LNCaP clone FGC (cell line): ENCODE data around the gene TMEM269.

Experiments used
- DNase-seq: peaks from one replicate; pipeline ENCODE4 v3.0.0-alpha.2; 2011; ENCODE audit warnings: low read depth
- H3K4me3 ChIP-seq: 2 replicates; pipeline ENCODE4 v1.5.1; 2011; ENCODE audit warnings: mild to moderate bottlenecking, low read depth, low read length, control low read depth
- TF ChIP-seq, protein P1 (sequence below): IDR thresholded peaks from 2 replicates; pipeline ENCODE4 v1.5.1; 2012; ENCODE audit warnings: mild to moderate bottlenecking; ENCODE audit not compliant: control insufficient read depth, insufficient read depth; ENCODE audit errors: extremely low read depth

The TMEM269 gene

DNA sequence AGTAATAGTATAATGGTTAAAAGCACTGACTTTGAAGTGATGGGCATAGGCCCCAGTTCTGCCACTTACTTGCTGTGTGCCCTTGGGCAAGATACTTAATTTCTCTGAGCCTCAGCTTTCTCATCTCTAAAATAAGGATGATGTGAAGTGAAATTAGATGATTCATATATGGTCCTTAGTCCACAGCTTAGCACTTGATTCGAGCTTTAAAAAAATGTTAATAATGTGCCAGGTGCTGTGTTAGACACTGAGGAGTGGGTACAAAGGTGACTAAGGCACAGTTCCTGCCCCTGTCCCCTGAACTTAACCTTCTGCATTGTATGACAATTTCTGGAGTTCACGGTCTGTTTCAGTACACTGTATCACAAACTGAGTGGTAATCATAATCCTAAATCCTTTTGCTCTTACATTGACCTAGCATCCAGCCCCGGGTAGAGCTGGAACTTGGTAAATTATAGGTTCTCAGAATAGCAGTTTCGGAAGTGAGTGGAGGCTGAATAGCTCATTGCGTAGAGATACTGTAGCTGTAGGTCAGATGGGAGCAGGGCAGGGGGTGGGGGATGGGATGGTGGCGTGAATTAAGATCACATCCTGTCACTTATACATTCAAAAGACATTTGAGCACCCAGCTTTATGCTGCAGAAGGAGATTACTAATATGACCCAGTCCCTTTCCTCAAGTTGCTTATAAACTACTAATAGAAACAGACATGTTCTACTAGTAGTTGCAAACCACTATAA is 63.1 kb downstream of the TMEM269 start:
- DNase-seq: no peak
- TF ChIP-seq, protein P1, sequence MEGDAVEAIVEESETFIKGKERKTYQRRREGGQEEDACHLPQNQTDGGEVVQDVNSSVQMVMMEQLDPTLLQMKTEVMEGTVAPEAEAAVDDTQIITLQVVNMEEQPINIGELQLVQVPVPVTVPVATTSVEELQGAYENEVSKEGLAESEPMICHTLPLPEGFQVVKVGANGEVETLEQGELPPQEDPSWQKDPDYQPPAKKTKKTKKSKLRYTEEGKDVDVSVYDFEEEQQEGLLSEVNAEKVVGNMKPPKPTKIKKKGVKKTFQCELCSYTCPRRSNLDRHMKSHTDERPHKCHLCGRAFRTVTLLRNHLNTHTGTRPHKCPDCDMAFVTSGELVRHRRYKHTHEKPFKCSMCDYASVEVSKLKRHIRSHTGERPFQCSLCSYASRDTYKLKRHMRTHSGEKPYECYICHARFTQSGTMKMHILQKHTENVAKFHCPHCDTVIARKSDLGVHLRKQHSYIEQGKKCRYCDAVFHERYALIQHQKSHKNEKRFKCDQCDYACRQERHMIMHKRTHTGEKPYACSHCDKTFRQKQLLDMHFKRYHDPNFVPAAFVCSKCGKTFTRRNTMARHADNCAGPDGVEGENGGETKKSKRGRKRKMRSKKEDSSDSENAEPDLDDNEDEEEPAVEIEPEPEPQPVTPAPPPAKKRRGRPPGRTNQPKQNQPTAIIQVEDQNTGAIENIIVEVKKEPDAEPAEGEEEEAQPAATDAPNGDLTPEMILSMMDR: no peak
- no peak overlapping the region; the same call in 1 of the 2 replicates for H3K4me3 ChIP-seq

DNA sequence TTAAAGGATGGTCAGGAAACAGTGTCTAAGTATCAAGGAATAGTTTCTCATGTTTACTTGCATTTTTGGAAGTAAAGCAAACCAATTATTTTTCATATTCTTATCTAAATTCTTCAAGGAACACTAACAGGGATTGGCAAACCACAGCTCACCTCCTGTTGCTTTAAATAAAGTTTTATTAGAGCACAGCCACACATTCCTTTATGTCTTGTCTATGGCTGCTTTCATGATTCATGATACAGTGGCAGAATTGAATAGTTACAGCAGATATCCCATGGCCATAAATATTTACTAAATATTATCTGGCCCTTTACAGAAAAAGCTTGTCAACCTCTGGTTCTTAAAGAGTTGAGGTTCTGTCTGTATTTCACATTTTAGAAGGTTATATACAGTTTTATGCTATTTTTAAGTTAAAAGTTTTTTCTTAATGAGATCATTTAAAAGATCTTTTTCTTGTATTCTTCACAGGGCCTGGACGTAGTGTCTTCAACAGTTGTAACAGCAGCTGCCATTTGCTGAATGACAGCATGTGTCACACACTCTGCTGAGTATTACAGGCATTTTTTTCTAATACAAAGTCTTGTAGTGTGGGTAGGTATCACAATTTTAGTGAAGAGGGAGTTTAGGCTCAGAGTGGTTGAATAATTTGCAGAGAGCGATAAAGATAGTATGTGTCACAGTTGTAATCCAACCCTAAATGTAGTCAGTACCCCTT is 64.2 kb downstream of the TMEM269 start:
- TF ChIP-seq, protein P1: no peak
- DNase-seq: no peak
- H3K4me3 ChIP-seq: no peak overlapping the region

- TF ChIP-seq, protein P1: no peak
- H3K4me3 ChIP-seq: no peak overlapping the region
- DNase-seq: no peak
Observed at GRCh38 chr1:42849944-42850343, 65.2 kb downstream of the TMEM269 start.
